Measurements from ENCODE around the gene PIK3R2.
"Not testable (repeated sequence)": the region's sequence is repeated elsewhere in the genome, so short reads cannot be mapped to it uniquely, and the experiment has no call there.

The PIK3R2 gene

DNA sequence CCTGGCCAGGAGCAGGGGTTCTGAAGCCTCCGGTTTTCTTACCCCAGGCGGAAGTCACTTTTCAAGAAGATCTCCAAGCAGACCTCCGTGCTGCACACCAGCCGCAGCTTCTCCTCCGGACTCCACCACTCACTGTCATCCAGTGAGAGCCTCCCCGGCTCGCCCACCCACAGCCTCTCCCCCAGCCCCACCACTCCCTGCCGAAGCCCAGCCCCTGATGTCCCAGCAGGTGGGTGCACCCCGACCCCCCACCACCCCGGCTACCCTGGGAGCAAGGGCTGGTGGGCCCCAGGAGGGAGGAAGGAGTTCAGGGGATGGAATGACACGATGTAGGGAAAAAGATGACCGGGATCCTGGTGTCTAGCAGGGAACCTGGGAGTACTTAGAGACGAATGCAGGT lies 5.6 kb upstream of the PIK3R2 start:
- DNase-seq: no peak
- in situ Hi-C loops (cut with HindIII; ENCODE audit: low pct_ligation_motif_present, low pct_unique_long_range_greater_than_20kb, low sequenced_read_pairs): no loop called here

DNA sequence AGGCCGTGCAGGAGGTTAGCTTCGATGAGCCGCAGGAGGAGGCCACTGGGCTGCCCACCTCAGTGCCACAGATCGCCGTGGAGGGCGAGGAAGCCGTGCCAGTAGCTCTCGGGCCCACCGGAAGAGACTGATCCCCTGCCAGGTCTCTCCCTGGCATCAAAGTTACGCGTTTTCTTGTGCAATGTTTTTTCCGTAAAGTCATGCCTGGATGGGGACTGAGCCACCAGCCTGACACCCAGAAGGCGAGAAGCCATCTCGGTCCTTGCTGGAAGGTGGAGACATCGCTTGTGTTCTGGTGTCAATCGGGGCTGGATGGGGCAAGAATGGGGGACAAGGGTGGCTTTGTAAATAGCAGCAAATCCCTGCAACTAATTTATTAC lies 3.4 kb upstream of the PIK3R2 start:
- DNase-seq: no peak
- in situ Hi-C loops (cut with HindIII; ENCODE audit: low pct_ligation_motif_present, low pct_unique_long_range_greater_than_20kb, low sequenced_read_pairs): no loop called here

DNA sequence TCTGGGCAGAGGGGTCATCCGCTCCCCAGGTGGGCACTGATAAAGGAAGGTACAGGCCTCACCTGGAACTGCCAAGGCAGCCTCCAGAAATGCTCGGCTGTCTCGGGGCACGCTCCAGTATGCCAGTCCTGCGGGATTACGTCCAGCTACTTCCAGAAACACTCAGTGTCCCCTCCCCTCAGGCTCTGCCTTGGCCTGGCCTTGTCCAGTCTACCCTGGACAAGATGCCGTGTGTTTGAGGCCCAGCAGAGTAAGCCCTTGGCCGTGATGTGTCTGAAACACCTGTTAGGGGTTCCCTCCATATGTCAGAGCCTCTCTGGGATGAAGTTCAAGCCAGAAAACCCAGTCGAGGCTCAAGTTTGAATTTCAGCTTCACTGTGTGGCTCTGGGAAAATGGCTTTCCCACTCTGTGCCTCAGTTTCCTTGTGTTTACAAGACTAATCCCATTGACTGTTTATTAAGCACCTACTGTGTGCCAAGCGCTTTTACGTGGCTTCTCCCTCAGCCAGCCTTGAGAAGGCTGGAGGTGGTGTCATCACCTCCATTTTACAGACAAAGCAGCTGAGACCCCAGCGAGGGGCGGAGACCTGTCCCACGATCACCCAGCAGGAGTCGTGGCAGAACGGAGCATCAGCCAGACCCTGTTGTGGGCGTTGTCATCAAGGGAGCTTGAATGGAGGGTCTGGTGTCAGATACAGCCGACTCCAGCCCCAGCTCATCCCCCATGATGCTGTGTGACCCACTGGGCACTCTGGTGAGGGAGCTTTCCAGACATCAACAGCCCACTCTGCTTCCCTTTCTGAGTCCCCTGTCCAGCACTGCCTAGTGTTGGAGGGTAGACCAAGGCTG lies 2.0 kb upstream of the PIK3R2 start:
- in situ Hi-C loops (cut with HindIII; ENCODE audit: low pct_ligation_motif_present, low pct_unique_long_range_greater_than_20kb, low sequenced_read_pairs): no loop called here
- DNase-seq: no peak

DNA sequence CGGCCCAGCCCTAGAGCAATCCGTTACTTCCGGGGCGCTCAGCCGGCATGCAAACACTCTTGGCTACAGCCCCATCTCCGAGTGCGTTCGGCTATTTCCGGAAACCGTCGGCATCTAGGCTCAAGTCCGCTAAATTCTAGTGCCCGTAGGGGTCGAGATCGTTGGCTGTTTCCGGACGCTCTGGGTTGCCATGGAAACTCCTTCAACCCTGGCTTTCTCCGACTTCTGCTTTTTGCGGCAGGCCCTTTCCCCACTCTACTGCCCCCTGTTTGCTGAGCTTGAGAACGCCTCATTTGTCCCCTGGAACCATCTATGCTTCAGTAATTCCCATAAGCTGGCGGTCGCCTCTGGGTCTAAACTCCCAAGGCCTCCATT lies 534 bp upstream of the PIK3R2 start:
- DNase-seq: peak; percentile 96
- in situ Hi-C loops (cut with HindIII; ENCODE audit: low pct_ligation_motif_present, low pct_unique_long_range_greater_than_20kb, low sequenced_read_pairs): no loop called here

DNA sequence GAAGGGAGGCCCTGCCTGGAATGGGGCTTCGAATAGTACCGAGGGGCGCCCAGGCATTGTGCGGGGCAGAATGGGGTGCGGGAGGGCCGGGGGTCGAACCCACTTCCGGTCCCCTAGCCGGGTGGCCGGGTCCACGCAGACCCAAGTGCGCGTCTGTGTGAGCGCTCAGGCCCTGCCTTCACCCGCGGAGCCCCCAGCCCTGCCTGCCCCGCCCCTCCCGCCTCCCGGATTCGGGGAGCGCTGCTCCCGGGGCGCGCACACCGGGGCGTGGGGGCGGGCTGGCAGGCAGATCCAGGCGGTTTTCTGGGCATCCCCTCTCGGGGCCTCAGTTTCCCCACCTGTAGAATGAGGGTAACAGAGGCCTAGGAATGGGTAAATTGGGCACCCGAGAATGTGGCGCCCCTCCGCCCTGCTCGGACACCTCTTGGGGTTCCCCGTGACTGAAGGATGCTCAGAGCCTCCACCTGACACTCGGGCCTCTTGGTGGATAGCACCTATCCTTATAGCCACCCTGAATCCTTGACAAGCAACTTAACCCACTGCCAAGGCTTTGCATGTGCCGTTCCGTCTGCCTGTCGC lies 682 bp downstream of the PIK3R2 start:
- in situ Hi-C loops (cut with HindIII; ENCODE audit: low pct_ligation_motif_present, low pct_unique_long_range_greater_than_20kb, low sequenced_read_pairs): no loop called here
- DNase-seq: no peak

DNA sequence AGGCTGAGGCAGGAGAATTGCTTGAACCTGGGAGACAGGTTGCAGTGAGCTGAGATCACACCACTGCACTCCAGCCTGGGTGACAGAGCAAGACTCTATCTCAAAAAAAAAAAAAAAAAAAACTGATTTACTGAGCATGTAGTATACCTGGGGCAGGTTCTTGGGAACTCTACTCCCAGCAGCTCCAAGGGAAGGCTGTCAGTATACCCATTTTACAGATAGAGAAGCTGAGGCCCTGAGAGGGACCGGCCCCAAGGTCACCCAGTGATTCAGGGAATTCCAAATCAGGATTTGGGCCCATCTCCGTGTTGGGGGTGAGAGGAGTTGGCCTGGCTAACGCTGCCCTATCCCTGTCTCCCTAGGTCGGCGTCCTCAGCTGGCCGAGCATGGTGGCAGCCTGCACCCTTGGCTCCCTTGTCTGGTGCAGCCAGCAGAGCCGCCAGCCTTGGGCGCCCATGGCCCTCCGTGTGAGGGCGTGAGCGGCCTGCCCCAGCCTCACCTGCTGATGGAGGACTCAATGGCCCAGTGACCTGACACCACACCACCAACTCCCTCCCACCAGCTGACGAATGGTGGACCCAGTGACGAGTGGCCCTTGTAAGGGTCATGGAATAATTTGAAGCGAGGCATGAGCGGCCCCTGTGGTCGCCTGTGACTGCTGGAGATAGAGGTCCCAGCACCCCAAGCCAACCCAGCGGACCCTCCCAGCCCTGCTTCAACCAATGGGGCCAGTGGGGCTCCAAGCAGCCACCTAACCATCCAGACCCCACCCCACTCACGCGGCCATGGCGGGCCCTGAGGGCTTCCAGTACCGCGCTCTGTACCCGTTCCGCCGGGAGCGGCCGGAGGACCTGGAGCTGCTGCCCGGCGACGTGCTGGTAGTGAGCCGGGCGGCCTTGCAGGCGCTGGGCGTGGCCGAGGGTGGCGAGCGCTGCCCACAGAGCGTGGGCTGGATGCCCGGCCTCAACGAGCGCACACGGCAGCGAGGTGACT lies 2.4 kb downstream of the PIK3R2 start:
- DNase-seq: no peak
- in situ Hi-C loops (cut with HindIII; ENCODE audit: low pct_ligation_motif_present, low pct_unique_long_range_greater_than_20kb, low sequenced_read_pairs): no loop called here

DNA sequence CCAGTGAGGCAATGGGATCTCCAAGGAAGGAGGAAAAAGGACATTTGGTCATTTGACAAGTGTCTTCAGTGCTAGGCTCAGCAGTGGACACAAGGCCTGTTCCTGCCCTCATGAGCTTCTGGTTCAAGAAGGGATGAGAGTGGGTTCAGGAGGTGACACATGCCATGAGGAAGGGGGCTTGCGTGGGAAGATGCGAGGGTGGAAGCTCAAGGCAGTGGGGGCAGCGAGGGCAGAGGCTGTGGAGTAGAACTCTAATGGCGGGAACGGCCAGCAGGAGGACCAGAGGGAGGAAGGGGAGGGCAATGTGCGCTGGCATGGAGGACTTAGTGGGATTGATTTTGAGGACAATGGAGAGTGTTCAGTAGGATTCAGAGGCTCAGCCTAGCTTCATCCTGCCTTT lies 3.3 kb downstream of the PIK3R2 start:
- no peak for DNase-seq
- in situ Hi-C loops (cut with HindIII; ENCODE audit: low pct_ligation_motif_present, low pct_unique_long_range_greater_than_20kb, low sequenced_read_pairs): no loop called here

DNA sequence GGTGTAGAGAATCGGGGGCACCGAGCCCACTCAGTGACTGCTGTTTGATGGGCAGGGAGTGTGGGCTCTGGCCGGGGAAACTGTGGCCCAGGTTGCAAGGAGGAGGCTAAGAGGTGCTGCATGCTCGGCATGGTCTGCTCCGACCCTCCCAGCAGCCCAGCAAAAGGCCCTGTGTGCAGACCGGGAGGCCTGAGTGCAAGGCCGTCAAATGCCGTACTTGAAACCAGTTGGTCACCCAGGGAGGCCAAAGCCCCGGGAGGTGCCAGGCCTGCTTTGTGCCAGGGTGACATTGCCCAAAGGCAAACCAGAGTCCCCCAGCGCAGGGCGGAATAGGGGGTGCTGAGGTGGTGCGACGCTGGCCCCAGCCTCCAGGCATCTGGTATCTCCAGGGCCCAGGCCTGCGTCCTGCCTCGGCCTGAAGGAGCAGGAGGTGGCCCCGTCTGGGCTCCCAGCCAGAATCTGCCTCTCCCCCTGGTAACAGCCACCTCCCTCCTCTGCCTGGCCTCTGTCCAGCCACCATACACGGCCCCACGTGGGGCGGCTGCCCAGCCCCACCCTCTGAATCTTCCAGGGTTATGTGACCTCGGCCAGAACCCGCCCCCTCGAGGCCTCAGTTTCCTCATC lies 4.0 kb downstream of the PIK3R2 start:
- peak; percentile 30 for DNase-seq
- in situ Hi-C loops (cut with HindIII; ENCODE audit: low pct_ligation_motif_present, low pct_unique_long_range_greater_than_20kb, low sequenced_read_pairs): no loop called here

DNA sequence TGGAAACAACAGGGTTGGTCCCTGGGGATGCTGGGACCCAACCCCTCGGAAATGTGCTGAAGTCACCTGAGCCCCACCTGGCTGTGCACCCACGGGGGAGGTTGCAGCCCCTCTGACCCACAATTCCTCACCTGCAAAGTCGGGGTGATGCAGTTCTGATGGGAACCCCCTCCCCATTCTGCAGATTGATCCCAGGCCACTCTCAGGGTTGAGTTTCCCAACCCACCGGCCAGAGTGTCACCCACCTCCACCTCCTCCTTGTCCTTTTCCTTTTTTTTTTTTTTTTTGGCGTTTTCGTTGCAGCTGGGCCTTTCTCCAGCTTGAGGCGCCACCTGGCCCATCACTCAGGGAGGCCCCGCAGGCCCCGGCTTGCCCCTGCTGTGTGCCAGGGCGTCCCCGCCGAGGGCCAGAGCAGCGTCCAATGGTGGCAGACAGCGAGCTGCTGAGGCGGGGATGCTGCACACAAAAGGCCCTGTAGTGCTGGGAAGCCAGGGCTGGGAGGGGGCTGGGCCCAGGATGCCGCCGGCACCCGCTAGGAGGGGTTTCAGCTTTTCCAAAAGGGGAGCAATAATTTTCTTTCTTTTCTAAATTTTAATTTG lies 4.6 kb downstream of the PIK3R2 start:
- no peak for DNase-seq
- in situ Hi-C loops (cut with HindIII; ENCODE audit: low pct_ligation_motif_present, low pct_unique_long_range_greater_than_20kb, low sequenced_read_pairs): no loop called here

DNA sequence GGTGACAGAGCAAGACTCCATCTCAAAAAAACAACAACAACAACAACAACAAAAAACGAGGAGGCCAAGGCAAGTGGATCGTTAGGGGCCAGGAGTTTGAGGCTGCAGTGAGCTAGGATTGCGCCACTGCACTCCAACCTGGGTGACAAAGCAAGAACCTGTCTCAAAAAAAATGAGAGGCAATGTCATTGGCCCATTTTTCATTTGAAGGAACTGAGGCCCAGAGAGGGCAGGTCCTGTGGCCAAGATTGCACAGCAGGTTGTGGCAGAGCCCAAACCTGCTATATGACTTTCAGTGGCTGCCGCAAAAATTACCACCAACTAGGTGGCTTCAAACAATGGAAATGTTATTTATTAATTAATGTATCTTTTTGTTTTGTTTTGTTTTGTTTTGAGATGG lies 5.5 kb downstream of the PIK3R2 start:
- in situ Hi-C loops (cut with HindIII; ENCODE audit: low pct_ligation_motif_present, low pct_unique_long_range_greater_than_20kb, low sequenced_read_pairs): no loop called here

DNA sequence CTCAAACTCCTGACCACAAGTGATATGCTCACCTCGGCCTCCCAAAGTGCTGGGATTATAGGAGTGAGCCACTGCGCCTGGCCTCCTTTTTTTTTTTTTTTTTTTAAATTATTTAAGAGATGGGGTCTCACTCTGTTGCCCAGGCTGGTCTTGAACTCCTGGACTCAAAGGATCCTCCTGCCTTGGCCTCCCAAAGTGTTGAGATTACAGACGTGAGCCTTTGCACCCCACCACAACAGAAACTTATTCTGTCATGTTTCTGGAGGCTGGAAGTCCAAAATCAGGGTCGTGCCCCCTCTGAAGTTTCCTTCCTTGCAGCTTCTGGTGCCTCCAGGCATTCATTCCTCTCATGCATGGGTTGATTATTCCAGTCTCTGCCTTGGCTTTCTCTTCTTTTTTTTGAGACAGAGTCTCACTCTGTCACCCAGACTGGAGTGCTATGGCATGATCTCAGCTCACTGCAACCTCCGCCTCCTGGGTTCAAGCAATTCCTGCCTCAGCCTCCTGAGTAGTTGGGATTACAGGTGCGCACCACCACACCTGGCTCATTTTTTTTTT lies 6.2 kb downstream of the PIK3R2 start:
- in situ Hi-C loops (cut with HindIII; ENCODE audit: low pct_ligation_motif_present, low pct_unique_long_range_greater_than_20kb, low sequenced_read_pairs); DNase-seq: not testable (repeated sequence)

More for the DNA sequence above, 5.5 kb downstream of the PIK3R2 start:
- no peak for DNase-seq

DNA sequence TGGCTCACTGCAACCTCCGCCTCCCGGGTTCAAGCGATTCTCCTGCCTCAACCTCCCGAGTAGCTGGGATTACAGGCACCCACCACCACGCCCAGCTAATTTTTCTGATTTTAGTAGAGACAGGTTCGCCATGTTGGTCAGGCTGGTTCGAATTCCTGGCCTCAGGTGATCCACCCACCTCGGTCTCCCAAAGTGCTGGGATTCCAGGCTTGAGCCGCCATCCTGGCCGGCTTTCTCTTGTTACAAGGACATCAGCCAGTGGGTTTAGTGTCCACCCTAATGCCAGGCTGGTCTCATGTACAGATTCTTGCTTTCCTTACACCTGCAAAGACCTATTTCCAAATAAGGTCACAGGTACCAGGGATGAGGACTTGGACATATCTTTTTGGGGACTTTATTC lies 6.8 kb downstream of the PIK3R2 start:
- in situ Hi-C loops (cut with HindIII; ENCODE audit: low pct_ligation_motif_present, low pct_unique_long_range_greater_than_20kb, low sequenced_read_pairs): no loop called here
- no peak for DNase-seq

DNA sequence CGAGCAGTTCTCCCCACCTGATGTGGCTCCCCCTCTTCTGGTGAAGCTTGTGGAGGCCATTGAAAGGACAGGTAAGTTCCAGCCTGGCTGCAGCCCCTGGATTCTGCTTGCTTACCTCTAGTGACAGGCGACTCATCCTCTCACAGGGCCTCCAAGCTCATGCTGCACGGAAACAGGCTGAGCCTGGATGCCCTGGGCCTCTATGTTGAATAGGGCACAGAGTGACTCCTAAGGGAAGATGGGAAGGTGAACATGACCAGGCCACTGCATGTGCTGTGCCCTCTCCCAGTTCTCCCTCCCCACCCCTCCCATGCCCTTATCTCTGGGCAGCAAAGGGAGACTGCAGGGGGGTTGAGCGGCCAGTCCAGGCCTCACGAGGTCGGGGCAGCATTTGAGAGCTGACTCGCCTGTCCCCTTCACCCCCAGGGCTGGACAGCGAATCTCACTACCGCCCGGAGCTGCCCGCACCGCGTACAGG lies 7.6 kb downstream of the PIK3R2 start:
- no peak for DNase-seq
- in situ Hi-C loops (cut with HindIII; ENCODE audit: low pct_ligation_motif_present, low pct_unique_long_range_greater_than_20kb, low sequenced_read_pairs): no loop called here

DNA sequence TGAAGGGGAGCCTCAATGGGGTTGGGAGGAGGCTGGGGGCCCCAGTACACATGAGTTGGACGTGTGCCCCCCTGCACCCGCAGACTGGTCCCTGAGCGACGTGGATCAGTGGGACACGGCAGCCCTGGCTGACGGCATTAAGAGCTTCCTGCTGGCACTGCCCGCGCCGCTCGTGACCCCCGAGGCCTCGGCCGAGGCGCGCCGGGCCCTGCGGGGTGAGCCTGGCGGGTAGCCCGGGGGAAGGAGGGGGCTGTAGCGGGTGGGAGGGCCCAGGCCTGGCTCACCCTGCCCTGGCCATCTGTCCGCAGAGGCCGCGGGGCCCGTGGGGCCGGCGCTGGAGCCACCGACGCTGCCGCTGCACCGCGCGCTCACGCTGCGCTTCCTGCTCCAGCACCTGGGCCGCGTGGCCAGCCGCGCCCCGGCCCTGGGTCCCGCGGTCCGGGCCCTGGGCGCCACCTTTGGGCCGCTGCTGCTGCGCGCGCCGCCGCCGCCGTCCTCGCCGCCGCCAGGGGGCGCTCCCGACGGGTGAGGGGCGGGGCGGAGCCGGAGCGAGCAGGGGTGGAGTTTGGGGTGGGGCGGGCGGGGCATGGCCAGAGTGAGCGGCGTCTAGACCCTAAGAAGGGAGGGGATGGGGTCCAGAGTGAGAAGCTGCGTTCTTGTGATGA lies 8.1 kb downstream of the PIK3R2 start:
- in situ Hi-C loops (cut with HindIII; ENCODE audit: low pct_ligation_motif_present, low pct_unique_long_range_greater_than_20kb, low sequenced_read_pairs): no loop called here
- peak; percentile 66 for DNase-seq

DNA sequence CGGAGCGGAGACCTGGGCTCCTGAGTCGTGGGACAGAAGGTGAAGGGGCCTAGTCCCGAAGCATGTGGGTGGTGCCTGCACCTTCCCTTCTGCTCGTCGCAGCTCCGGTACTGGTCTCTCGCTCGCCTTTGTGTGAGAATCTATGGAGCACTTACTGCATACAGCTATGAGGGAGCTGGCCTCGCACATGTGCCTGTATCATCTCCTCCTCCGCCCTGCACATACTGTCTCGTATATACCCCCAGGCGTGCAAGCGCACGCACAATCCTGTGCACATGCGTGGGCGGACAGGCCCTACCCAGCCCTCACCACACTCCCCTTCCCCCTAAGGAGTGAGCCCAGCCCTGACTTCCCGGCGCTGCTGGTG lies 8.7 kb downstream of the PIK3R2 start:
- DNase-seq: no peak
- in situ Hi-C loops (cut with HindIII; ENCODE audit: low pct_ligation_motif_present, low pct_unique_long_range_greater_than_20kb, low sequenced_read_pairs): no loop called here

DNA sequence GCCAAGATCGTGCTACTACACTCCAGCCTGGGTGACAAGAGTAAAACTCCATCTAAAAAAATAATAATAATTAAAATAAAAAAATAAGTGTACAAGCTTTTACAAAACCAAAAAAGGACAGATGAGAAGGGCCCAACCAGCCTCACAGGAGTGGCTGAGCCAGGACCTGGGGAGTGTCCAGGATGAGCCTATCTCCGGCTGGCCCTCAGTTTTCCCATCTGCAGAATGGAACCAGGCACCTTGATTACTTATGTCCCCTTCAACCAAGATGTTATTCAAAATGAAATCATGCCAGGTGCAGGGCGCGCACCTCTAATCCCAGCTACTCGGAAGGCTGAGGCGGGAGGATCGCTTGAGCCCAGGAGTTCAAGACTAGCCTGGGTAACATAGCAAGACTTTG lies 11.1 kb downstream of the PIK3R2 start:
- in situ Hi-C loops (cut with HindIII; ENCODE audit: low pct_ligation_motif_present, low pct_unique_long_range_greater_than_20kb, low sequenced_read_pairs): no loop called here
- DNase-seq: no peak

DNA sequence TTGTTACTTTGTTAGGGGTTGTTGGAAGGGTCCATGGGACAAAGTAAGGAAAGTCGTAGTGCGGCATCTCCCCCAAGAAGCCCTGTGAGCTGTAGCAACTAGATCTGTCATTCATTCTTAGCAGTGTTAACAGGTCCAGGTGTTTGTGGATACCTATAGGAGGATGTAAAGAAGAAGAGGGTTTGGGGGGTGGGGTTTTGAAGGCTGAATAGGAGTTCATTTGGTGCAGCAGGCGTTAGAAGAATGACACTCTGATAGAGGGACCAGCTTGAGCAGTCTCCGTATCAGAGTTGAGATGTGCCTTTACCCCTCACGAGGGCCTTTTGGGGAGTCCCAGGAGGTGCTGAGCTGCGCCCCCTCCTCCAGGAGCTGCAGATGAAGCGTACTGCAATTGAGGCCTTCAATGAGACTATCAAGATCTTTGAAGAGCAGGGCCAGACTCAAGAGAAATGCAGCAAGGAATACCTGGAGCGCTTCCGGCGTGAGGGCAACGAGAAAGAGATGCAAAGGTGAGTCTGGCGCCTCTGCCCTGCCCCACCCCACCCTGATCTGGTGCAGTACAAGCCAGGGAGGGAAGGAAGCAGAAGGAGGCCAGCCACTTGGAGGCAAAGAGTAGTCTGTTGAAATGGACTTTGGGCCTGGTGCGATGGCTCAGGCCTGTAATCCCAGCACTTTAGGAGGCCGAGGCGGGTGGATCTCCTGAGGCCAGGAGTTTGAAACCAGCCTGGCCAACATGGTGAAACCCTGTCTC lies 13.0 kb downstream of the PIK3R2 start:
- in situ Hi-C loops (cut with HindIII; ENCODE audit: low pct_ligation_motif_present, low pct_unique_long_range_greater_than_20kb, low sequenced_read_pairs): no loop called here
- no peak for DNase-seq
